Mesenchymal stem cell (in vitro differentiated cells and primary cell): ENCODE data around the gene ADGRF5.

Source experiments
- DNase-seq: peaks from one replicate; pipeline ENCODE4 v3.0.0-alpha.2; 2013
- H2AFZ ChIP-seq: one replicate; pipeline ENCODE4 v1.6.1; 2013; ENCODE audit warnings: low read depth, mild to moderate bottlenecking, control low read depth, inconsistent platforms, low read length, moderate library complexity
- H2AK5ac ChIP-seq: 2 replicates; pipeline ENCODE4 v1.6.1; 2013; ENCODE audit warnings: low read length, moderate library complexity, mild to moderate bottlenecking, inconsistent platforms; ENCODE audit not compliant: severe bottlenecking
- H2BK120ac ChIP-seq: one replicate; pipeline ENCODE4 v1.6.1; 2013; ENCODE audit warnings: low read depth, mild to moderate bottlenecking, inconsistent platforms, low read length, moderate library complexity
- H2BK12ac ChIP-seq, 2 experiments: one replicate each; pipeline ENCODE4 v1.6.1; 2013; ENCODE audit warnings: inconsistent platforms in 2 of 2, low read length in 2 of 2, mild to moderate bottlenecking in 2 of 2, moderate library complexity in 2 of 2, control low read depth in 1 of 2
- H2BK15ac ChIP-seq: one replicate; pipeline ENCODE4 v1.6.1; 2013; ENCODE audit warnings: mild to moderate bottlenecking, low read depth, inconsistent platforms; ENCODE audit not compliant: poor library complexity, severe bottlenecking
- H2BK5ac ChIP-seq: 2 replicates; pipeline ENCODE4 v1.6.1; 2013; ENCODE audit warnings: low read depth, mild to moderate bottlenecking, low read length, control low read depth, inconsistent platforms; ENCODE audit not compliant: poor library complexity, severe bottlenecking
- H3K14ac ChIP-seq, 2 experiments: one replicate each; pipeline ENCODE4 v1.6.1; 2013; ENCODE audit warnings: inconsistent platforms in 2 of 2, low read length in 2 of 2, control low read depth in 1 of 2, mild to moderate bottlenecking in 1 of 2, moderate library complexity in 1 of 2
- H3K18ac ChIP-seq, 2 experiments: one replicate each; pipeline ENCODE4 v1.6.1; 2013; ENCODE audit warnings: inconsistent platforms in 2 of 2, low read length in 2 of 2, control low read depth in 1 of 2, low read depth in 1 of 2, mild to moderate bottlenecking in 1 of 2
- H3K23ac ChIP-seq, 2 experiments: one replicate each; pipeline ENCODE4 v1.6.1; 2013; ENCODE audit warnings: inconsistent platforms in 2 of 2, low read length in 2 of 2, mild to moderate bottlenecking in 2 of 2, moderate library complexity in 2 of 2, control low read depth in 1 of 2
- H3K27ac ChIP-seq: 2 replicates; pipeline ENCODE4 v1.5.1; 2013; ENCODE audit warnings: mild to moderate bottlenecking, moderate library complexity, low read length, control low read depth, inconsistent platforms; ENCODE audit not compliant: poor library complexity, severe bottlenecking
- H3K27me3 ChIP-seq, 2 experiments: 2 replicates each; pipeline versions ENCODE4 v1.6.1 to v1.7.0; 2013; ENCODE audit warnings: low read length in 2 of 2, mild to moderate bottlenecking in 2 of 2, moderate library complexity in 2 of 2, control low read depth in 1 of 2, inconsistent platforms in 1 of 2; ENCODE audit not compliant: control insufficient read depth in 1 of 2, insufficient read depth in 1 of 2
- H3K36me3 ChIP-seq, 2 experiments: 2 replicates each; pipeline versions ENCODE4 v1.6.1 to v1.7.0; 2013; ENCODE audit warnings: low read length in 2 of 2, control low read depth in 1 of 2, inconsistent platforms in 1 of 2, low read depth in 1 of 2, mild to moderate bottlenecking in 1 of 2; ENCODE audit not compliant: insufficient read depth in 2 of 2, control insufficient read depth in 1 of 2
- H3K4ac ChIP-seq, 2 experiments: one replicate each; pipeline ENCODE4 v1.6.1; 2013; ENCODE audit warnings: inconsistent platforms in 2 of 2, low read length in 2 of 2, mild to moderate bottlenecking in 2 of 2, moderate library complexity in 2 of 2, control low read depth in 1 of 2, low read depth in 1 of 2
- H3K4me1 ChIP-seq: 2 replicates; pipeline ENCODE4 v1.6.1; 2013; ENCODE audit warnings: low read depth, low read length, control low read depth; ENCODE audit not compliant: control insufficient read depth, insufficient read depth
- H3K4me2 ChIP-seq: 2 replicates; pipeline ENCODE4 v1.6.1; 2013; ENCODE audit warnings: low read length, mild to moderate bottlenecking, inconsistent platforms; ENCODE audit not compliant: poor library complexity, severe bottlenecking
- H3K4me3 ChIP-seq, 2 experiments: 2 replicates each; pipeline versions ENCODE4 v1.5.1 to v1.7.0; 2013; ENCODE audit warnings: low read length in 2 of 2, mild to moderate bottlenecking in 2 of 2, control low read depth in 1 of 2, low read depth in 1 of 2; ENCODE audit not compliant: insufficient read depth in 1 of 2
- H3K79me1 ChIP-seq: replicated peaks from 2 replicates; pipeline ENCODE4 v1.6.1; 2013; ENCODE audit warnings: mild to moderate bottlenecking, control low read depth, low read length, inconsistent platforms; ENCODE audit not compliant: poor library complexity, severe bottlenecking
- H3K9ac ChIP-seq: 2 replicates; pipeline ENCODE4 v1.7.0; 2013; ENCODE audit warnings: mild to moderate bottlenecking, low read length, moderate library complexity
- H3K9me3 ChIP-seq: 2 replicates; pipeline ENCODE4 v1.7.0; 2013; ENCODE audit warnings: mild to moderate bottlenecking, low read length; ENCODE audit not compliant: control insufficient read depth
- H4K8ac ChIP-seq: one replicate; pipeline ENCODE4 v1.6.1; 2013; ENCODE audit warnings: inconsistent platforms, mild to moderate bottlenecking, low read length, moderate library complexity
- H4K91ac ChIP-seq: one replicate; pipeline ENCODE4 v1.6.1; 2013; ENCODE audit warnings: mild to moderate bottlenecking, low read length, inconsistent platforms
- WGBS: methylation state at CpG from one replicate; pipeline ENCODE4 v1.1.7; 2013; ENCODE audit warnings: mixed read lengths; 5-methylcytosine and 5-hydroxymethylcytosine counted together

The ADGRF5 gene

GRCh38 chr6:46926481-46926880, 4.7 kb upstream of the ADGRF5 start:
- Histone ChIP-seq H3K79me1 (no peaks in the 10 kb centered on the region), H2AK5ac (peak overlapping the region; percentile 88), H3K4me1 (peaks cover 7% of the 10 kb centered on the region), H3K36me3 (no peaks in the 10 kb centered on the region), H3K9ac (no peak overlapping the region), H3K23ac (no peak overlapping the region), H2AFZ (no peak overlapping the region), H3K18ac (peak overlapping the region in 1 of 2 experiments; percentile 25), H2BK5ac (no peak overlapping the region), H3K4me3 (no peak overlapping the region), H3K14ac (no peak overlapping the region), H3K27ac (peak overlapping the region; percentile 69), H3K4ac (no peak overlapping the region), H3K4me2 (no peak overlapping the region), H4K8ac (no peak overlapping the region), H4K91ac (peak overlapping the region; percentile 2), H3K27me3 (no peaks in the 10 kb centered on the region), H3K9me3 (no peaks in the 10 kb centered on the region), H2BK120ac (no peak overlapping the region), H2BK15ac (no peak overlapping the region), H2BK12ac (peak overlapping the region in 1 of 2 experiments; percentile 37)
- DNase-seq: no peak
- WGBS: 55% methylated on average over 6 of the region's 6 CpGs

- Histone ChIP-seq H3K14ac (no peak overlapping the region), H3K4ac (no peak overlapping the region), H3K27me3 (no peaks in the 10 kb centered on the region), H2BK5ac (no peak overlapping the region), H3K9me3 (no peaks in the 10 kb centered on the region), H3K9ac (no peak overlapping the region), H3K4me2 (no peak overlapping the region), H3K79me1 (no peaks in the 10 kb centered on the region), H2AK5ac (peak overlapping the region; percentile 88), H2BK12ac (no peak overlapping the region), H3K23ac (no peak overlapping the region), H4K91ac (no peak overlapping the region), H3K18ac (no peak overlapping the region), H3K4me3 (no peak overlapping the region), H3K27ac (peak overlapping the region; percentile 69), H3K36me3 (no peaks in the 10 kb centered on the region), H2BK120ac (no peak overlapping the region), H2BK15ac (no peak overlapping the region), H2AFZ (no peak overlapping the region), H3K4me1 (peaks cover 6% of the 10 kb centered on the region), H4K8ac (no peak overlapping the region)
- WGBS: 45% methylated on average over 3 of the region's 6 CpGs
- DNase-seq: peak; percentile 66
Observed at GRCh38 chr6:46925563-46926253, 4.0 kb upstream of the ADGRF5 start.

- Histone ChIP-seq H3K27me3 (no peaks in the 10 kb centered on the region), H3K79me1 (no peaks in the 10 kb centered on the region), H3K4me2 (no peak overlapping the region), H3K14ac (no peak overlapping the region), H3K4me3 (no peak overlapping the region), H2AK5ac (no peak overlapping the region), H2BK5ac (no peak overlapping the region), H3K36me3 (no peaks in the 10 kb centered on the region), H4K8ac (no peak overlapping the region), H3K4ac (no peak overlapping the region), H3K9me3 (no peaks in the 10 kb centered on the region), H3K4me1 (peaks cover 6% of the 10 kb centered on the region), H3K23ac (no peak overlapping the region), H2BK15ac (no peak overlapping the region), H2BK120ac (no peak overlapping the region), H2BK12ac (no peak overlapping the region), H2AFZ (no peak overlapping the region), H3K9ac (no peak overlapping the region), H3K27ac (no peak overlapping the region), H4K91ac (no peak overlapping the region), H3K18ac (no peak overlapping the region)
- DNase-seq: no peak
- WGBS: 94% methylated on average over 7 of the region's 7 CpGs
Observed at GRCh38 chr6:46923476-46923875, 1.7 kb upstream of the ADGRF5 start.

- no peak overlapping the region for H4K91ac ChIP-seq
- no peak overlapping the region for H3K14ac ChIP-seq
- no peak overlapping the region for H3K9ac ChIP-seq
- no peaks in the 10 kb centered on the region for H3K36me3 ChIP-seq
- no peak overlapping the region for H2BK120ac ChIP-seq
- H4K8ac ChIP-seq: no peak overlapping the region
- no peak overlapping the region for H3K4me3 ChIP-seq
- no peak for DNase-seq
- H3K23ac ChIP-seq: no peak overlapping the region
- H3K4me1 ChIP-seq: peaks cover 1% of the 10 kb centered on the region
- no peak overlapping the region for H2BK5ac ChIP-seq
- WGBS: 94% methylated on average over 5 of the region's 6 CpGs
- no peak overlapping the region for H2AFZ ChIP-seq
- no peaks in the 10 kb centered on the region for H3K9me3 ChIP-seq
- no peak overlapping the region for H3K27ac ChIP-seq
- H3K27me3 ChIP-seq: no peaks in the 10 kb centered on the region
- H2BK12ac ChIP-seq: no peak overlapping the region
- H3K4me2 ChIP-seq: no peak overlapping the region
- H3K4ac ChIP-seq: no peak overlapping the region
- H3K79me1 ChIP-seq: no peaks in the 10 kb centered on the region
- H3K18ac ChIP-seq: no peak overlapping the region
- no peak overlapping the region for H2AK5ac ChIP-seq
- no peak overlapping the region for H2BK15ac ChIP-seq
Observed at GRCh38 chr6:46921059-46921458, 679 bp downstream of the ADGRF5 start.
